GM23338 (cell line): ENCODE measurements around the gene CD33. TPM values are rescaled to one million over a fixed set of nuclear protein-coding genes. Genes with fewer than 3 reads are reported as not detected.

Source experiments
- ATAC-seq: fragments of 200-7000 bp; cut with Tn5 transposase; 3 replicates; pipeline ENCODE4 v1.9.1; 2020
- DNase-seq: peaks from one replicate; pipeline ENCODE4 v3.0.0-alpha.2; 2015; ENCODE audit warnings: low spot score
- H2AFZ ChIP-seq: fragments of 200-600 bp; sonication (generic); 2 replicates; pipeline ENCODE4 v1.8.0; 2016; ENCODE audit warnings: antibody characterized with exemption, mild to moderate bottlenecking, moderate library complexity
- H3F3A ChIP-seq: fragments of 200-600 bp; sonication (generic); replicated peaks from 2 replicates; pipeline ENCODE4 v1.8.0; 2017; ENCODE audit warnings: antibody characterized with exemption, mixed run types, low read depth
- H3K27ac ChIP-seq: fragments of 200-600 bp; sonication (generic); 2 replicates; pipeline ENCODE4 v1.6.1; 2016; ENCODE audit warnings: low read depth
- H3K27me3 ChIP-seq: fragments of 200-600 bp; sonication (generic); 2 replicates; pipeline ENCODE4 v1.8.0; 2016; ENCODE audit warnings: mild to moderate bottlenecking, mixed run types, moderate library complexity; ENCODE audit not compliant: insufficient read depth
- H3K36me3 ChIP-seq: fragments of 200-600 bp; sonication (generic); 2 replicates; pipeline ENCODE4 v1.8.0; 2016; ENCODE audit warnings: mild to moderate bottlenecking; ENCODE audit not compliant: insufficient read depth
- H3K4me1 ChIP-seq: fragments of 200-600 bp; sonication (generic); 2 replicates; pipeline ENCODE4 v1.8.0; 2016; ENCODE audit warnings: mild to moderate bottlenecking, moderate library complexity; ENCODE audit not compliant: insufficient read depth
- H3K4me2 ChIP-seq: fragments of 200-600 bp; sonication (generic); 2 replicates; pipeline ENCODE4 v1.7.1; 2017; ENCODE audit warnings: mixed run types
- H3K4me3 ChIP-seq: fragments of 200-600 bp; sonication (generic); 2 replicates; pipeline ENCODE4 v1.6.1; 2016; ENCODE audit warnings: mixed run types
- H3K79me2 ChIP-seq: fragments of 200-600 bp; sonication (generic); replicated peaks from 2 replicates; pipeline ENCODE4 v1.8.0; 2017; ENCODE audit warnings: mild to moderate bottlenecking; ENCODE audit not compliant: insufficient read depth
- H3K9me2 ChIP-seq: fragments of 200-600 bp; sonication (generic); 2 replicates; pipeline ENCODE4 v1.8.0; 2017; ENCODE audit not compliant: insufficient read depth
- H4K20me1 ChIP-seq: fragments of 200-600 bp; sonication (generic); replicated peaks from 2 replicates; pipeline ENCODE4 v1.8.0; 2017; ENCODE audit warnings: mild to moderate bottlenecking; ENCODE audit not compliant: insufficient read depth
- H3K27ac Mint-ChIP-seq: 2 replicates; pipeline ENCODE4 v1.8.0; 2020; ENCODE audit warnings: inconsistent platforms, mild to moderate bottlenecking, moderate library complexity, mixed read lengths
- H3K27me3 Mint-ChIP-seq: 3 replicates; pipeline ENCODE4 v1.8.0; 2022; ENCODE audit warnings: low read depth, mild to moderate bottlenecking, moderate library complexity, mixed read lengths, inconsistent platforms; ENCODE audit not compliant: insufficient read depth, poor library complexity
- H3K36me3 Mint-ChIP-seq: 3 replicates; pipeline ENCODE4 v1.8.0; 2021; ENCODE audit warnings: low read depth, mild to moderate bottlenecking, inconsistent platforms, moderate library complexity, mixed read lengths
- H3K4me1 Mint-ChIP-seq: 3 replicates; pipeline ENCODE4 v1.8.0; 2020; ENCODE audit warnings: mild to moderate bottlenecking, inconsistent platforms, mixed read lengths
- H3K4me3 Mint-ChIP-seq: 3 replicates; pipeline ENCODE4 v1.8.0; 2021; ENCODE audit warnings: moderate library complexity, mild to moderate bottlenecking, inconsistent platforms, mixed read lengths
- H3K9me3 Mint-ChIP-seq: 3 replicates; pipeline ENCODE4 v1.8.0; 2020; ENCODE audit warnings: moderate library complexity, mild to moderate bottlenecking, inconsistent platforms, mixed read lengths
- CREB1 ChIP-seq: fragments of 250-450 bp; sonication (Bioruptor Pico); IDR thresholded peaks from 2 replicates; pipeline ENCODE4 v1.5.0; 2020; ENCODE audit warnings: low read depth, mild to moderate bottlenecking, moderate library complexity
- REST ChIP-seq: IDR thresholded peaks from one replicate; pipeline ENCODE4 v1.6.1; 2018; ENCODE audit warnings: antibody characterized with exemption; ENCODE audit not compliant: unreplicated experiment
- ZNF331 ChIP-seq: fragments of 250-450 bp; sonication (Bioruptor Pico); IDR thresholded peaks from 2 replicates; pipeline ENCODE4 v1.5.0; 2020; ENCODE audit warnings: low read depth, mild to moderate bottlenecking, moderate library complexity
- polyA plus RNA-seq: library from polyadenylated mRNA; unstranded; fragments of >200 nt; fragmentation: Nextera tagmentation; extraction: Ambion mirVana; gene quantifications from 2 replicates; pipeline ENCODE4 v1.2.1, GENCODE V29; 2016
- total RNA-seq: library from RNA; depleted of rRNA; stranded (reverse); fragments of >200 nt; shearing (Covaris generic); gene quantifications from 2 replicates; pipeline ENCODE4 v1.2.3, GENCODE V29; 2014
- TF ChIP-seq, protein P1 (sequence below): fragments of 250-450 bp; sonication (Bioruptor Pico); IDR thresholded peaks from 2 replicates; pipeline ENCODE4 v1.5.0; 2020; ENCODE audit warnings: mild to moderate bottlenecking, moderate library complexity

CD33 gene
- total and polyA plus RNA-seq, 2 experiments from 2014 or later = 0.45 TPM; not detected in 1

GRCh38 chr19:51200071-51200666 lies 24.7 kb upstream of the CD33 start:
- Mint-ChIP-seq H3K36me3 (no peaks in the 10 kb centered on the region; the same call in 2 of the 3 replicates), H3K4me1 (no peaks in the 10 kb centered on the region), H3K9me3 (peaks cover 67% of the 10 kb centered on the region), H3K27ac (no peak overlapping the region), H3K4me3 (no peak overlapping the region), H3K27me3 (peaks cover 3% of the 10 kb centered on the region)
- no peaks in the 10 kb centered on the region for H3F3A ChIP-seq
- no peak for DNase-seq
- no peak overlapping the region for H3K4me2 ChIP-seq
- H4K20me1 ChIP-seq = no peaks in the 10 kb centered on the region
- H3K4me3 ChIP-seq = no peak overlapping the region
- H2AFZ ChIP-seq = no peak overlapping the region
- H3K79me2 ChIP-seq = no peaks in the 10 kb centered on the region
- no peak overlapping the region for H3K27ac ChIP-seq
- TF ChIP-seq CREB1 (CRISPR knock-in tag) (no peak), ZNF331 (CRISPR knock-in tag) (no peak), REST (no peak)
- TF ChIP-seq, protein P1, sequence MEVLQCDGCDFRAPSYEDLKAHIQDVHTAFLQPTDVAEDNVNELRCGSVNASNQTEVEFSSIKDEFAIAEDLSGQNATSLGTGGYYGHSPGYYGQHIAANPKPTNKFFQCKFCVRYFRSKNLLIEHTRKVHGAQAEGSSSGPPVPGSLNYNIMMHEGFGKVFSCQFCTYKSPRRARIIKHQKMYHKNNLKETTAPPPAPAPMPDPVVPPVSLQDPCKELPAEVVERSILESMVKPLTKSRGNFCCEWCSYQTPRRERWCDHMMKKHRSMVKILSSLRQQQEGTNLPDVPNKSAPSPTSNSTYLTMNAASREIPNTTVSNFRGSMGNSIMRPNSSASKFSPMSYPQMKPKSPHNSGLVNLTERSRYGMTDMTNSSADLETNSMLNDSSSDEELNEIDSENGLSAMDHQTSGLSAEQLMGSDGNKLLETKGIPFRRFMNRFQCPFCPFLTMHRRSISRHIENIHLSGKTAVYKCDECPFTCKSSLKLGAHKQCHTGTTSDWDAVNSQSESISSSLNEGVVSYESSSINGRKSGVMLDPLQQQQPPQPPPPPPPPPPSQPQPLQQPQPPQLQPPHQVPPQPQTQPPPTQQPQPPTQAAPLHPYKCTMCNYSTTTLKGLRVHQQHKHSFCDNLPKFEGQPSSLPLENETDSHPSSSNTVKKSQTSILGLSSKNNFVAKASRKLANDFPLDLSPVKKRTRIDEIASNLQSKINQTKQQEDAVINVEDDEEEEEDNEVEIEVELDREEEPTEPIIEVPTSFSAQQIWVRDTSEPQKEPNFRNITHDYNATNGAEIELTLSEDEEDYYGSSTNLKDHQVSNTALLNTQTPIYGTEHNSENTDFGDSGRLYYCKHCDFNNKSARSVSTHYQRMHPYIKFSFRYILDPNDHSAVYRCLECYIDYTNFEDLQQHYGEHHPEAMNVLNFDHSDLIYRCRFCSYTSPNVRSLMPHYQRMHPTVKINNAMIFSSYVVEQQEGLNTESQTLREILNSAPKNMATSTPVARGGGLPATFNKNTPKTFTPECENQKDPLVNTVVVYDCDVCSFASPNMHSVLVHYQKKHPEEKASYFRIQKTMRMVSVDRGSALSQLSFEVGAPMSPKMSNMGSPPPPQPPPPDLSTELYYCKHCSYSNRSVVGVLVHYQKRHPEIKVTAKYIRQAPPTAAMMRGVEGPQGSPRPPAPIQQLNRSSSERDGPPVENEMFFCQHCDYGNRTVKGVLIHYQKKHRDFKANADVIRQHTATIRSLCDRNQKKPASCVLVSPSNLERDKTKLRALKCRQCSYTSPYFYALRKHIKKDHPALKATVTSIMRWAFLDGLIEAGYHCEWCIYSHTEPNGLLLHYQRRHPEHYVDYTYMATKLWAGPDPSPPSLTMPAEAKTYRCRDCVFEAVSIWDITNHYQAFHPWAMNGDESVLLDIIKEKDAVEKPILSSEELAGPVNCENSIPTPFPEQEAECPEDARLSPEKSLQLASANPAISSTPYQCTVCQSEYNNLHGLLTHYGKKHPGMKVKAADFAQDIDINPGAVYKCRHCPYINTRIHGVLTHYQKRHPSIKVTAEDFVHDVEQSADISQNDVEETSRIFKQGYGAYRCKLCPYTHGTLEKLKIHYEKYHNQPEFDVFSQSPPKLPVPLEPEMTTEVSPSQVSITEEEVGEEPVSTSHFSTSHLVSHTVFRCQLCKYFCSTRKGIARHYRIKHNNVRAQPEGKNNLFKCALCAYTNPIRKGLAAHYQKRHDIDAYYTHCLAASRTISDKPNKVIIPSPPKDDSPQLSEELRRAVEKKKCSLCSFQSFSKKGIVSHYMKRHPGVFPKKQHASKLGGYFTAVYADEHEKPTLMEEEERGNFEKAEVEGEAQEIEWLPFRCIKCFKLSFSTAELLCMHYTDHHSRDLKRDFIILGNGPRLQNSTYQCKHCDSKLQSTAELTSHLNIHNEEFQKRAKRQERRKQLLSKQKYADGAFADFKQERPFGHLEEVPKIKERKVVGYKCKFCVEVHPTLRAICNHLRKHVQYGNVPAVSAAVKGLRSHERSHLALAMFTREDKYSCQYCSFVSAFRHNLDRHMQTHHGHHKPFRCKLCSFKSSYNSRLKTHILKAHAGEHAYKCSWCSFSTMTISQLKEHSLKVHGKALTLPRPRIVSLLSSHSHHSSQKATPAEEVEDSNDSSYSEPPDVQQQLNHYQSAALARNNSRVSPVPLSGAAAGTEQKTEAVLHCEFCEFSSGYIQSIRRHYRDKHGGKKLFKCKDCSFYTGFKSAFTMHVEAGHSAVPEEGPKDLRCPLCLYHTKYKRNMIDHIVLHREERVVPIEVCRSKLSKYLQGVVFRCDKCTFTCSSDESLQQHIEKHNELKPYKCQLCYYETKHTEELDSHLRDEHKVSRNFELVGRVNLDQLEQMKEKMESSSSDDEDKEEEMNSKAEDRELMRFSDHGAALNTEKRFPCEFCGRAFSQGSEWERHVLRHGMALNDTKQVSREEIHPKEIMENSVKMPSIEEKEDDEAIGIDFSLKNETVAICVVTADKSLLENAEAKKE = no peak
- no peaks in the 10 kb centered on the region for H3K27me3 ChIP-seq
- no peaks in the 10 kb centered on the region; the same call in 1 of the 2 replicates for H3K9me2 ChIP-seq
- no peaks in the 10 kb centered on the region for H3K36me3 ChIP-seq
- no peak for ATAC-seq
- no peaks in the 10 kb centered on the region for H3K4me1 ChIP-seq
